Keratinocyte (primary cell): Measurements from ENCODE around the gene RASA3. TPM values are rescaled to one million over a fixed set of nuclear protein-coding genes. Genes with fewer than 3 reads are reported as not detected.

ENCODE experiments used
- DNase-seq: peaks from one replicate; pipeline ENCODE4 v3.0.0-alpha.2; 2011; ENCODE audit warnings: low read depth, missing footprints, low spot score
- FAIRE-seq: peaks from 2 replicates; lab custom pipeline; 2011; peaks lifted over from hg19 to GRCh38; lab: Jason Lieb, UNC
- H2AFZ ChIP-seq: 2 replicates; pipeline ENCODE4 v1.6.0; 2012; ENCODE audit warnings: low read length, control low read depth, inconsistent platforms; ENCODE audit not compliant: control insufficient read depth
- H3K27ac ChIP-seq: 2 replicates; pipeline ENCODE4 v1.5.1; 2011; ENCODE audit warnings: low read length; ENCODE audit not compliant: control insufficient read depth, insufficient read depth
- H3K27me3 ChIP-seq: 3 replicates; pipeline ENCODE4 v1.6.0; 2011; ENCODE audit warnings: low read length; ENCODE audit not compliant: control insufficient read depth, insufficient read depth; ENCODE audit errors: extremely low read depth
- H3K36me3 ChIP-seq, 2 experiments: 2 replicates in 1 of 2; 3 replicates in 1 of 2; pipeline ENCODE4 v1.5.1; 2011; ENCODE audit warnings: low read length in 2 of 2, mild to moderate bottlenecking in 1 of 2; ENCODE audit not compliant: control insufficient read depth in 2 of 2, insufficient read depth in 2 of 2; ENCODE audit errors: extremely low read depth in 1 of 2
- H3K4me1 ChIP-seq: 3 replicates; pipeline ENCODE4 v1.5.1; 2011; ENCODE audit warnings: low read length; ENCODE audit not compliant: control insufficient read depth, insufficient read depth; ENCODE audit errors: extremely low read depth
- H3K4me2 ChIP-seq: 3 replicates; pipeline ENCODE4 v1.6.0; 2011; ENCODE audit warnings: low read depth, low read length; ENCODE audit not compliant: control insufficient read depth, insufficient read depth; ENCODE audit errors: extremely low read depth
- H3K4me3 ChIP-seq, 3 experiments: fragments of 200-600 bp in 1 of 3; sonication (generic) in 1 of 3; 2 replicates in 2 of 3; 3 replicates in 1 of 3; pipeline ENCODE4 v1.5.1; 2011 to 2016; ENCODE audit warnings: low read length in 3 of 3, mild to moderate bottlenecking in 3 of 3, control low read depth in 2 of 3, inconsistent platforms in 1 of 3, low read depth in 1 of 3, mixed read lengths in 1 of 3, mixed run types in 1 of 3, moderate library complexity in 1 of 3; ENCODE audit not compliant: control insufficient read depth in 2 of 3, insufficient read depth in 2 of 3; ENCODE audit errors: extremely low read depth in 1 of 3
- H3K79me2 ChIP-seq: 2 replicates; pipeline ENCODE4 v1.6.0; 2012; ENCODE audit warnings: low read length; ENCODE audit not compliant: control insufficient read depth, insufficient read depth
- H3K9ac ChIP-seq: 3 replicates; pipeline ENCODE4 v1.6.0; 2011; ENCODE audit warnings: low read length; ENCODE audit not compliant: control insufficient read depth, insufficient read depth; ENCODE audit errors: extremely low read depth
- H3K9me1 ChIP-seq: 3 replicates; pipeline ENCODE4 v1.6.0; 2011; ENCODE audit warnings: low read length; ENCODE audit not compliant: control insufficient read depth, insufficient read depth; ENCODE audit errors: extremely low read depth
- H3K9me3 ChIP-seq: 2 replicates; pipeline ENCODE4 v1.5.1; 2012; ENCODE audit warnings: low read depth, low read length; ENCODE audit not compliant: control insufficient read depth
- H4K20me1 ChIP-seq: 3 replicates; pipeline ENCODE4 v1.6.0; 2011; ENCODE audit warnings: low read length; ENCODE audit not compliant: control insufficient read depth, insufficient read depth; ENCODE audit errors: extremely low read depth
- CTCF ChIP-seq, 3 experiments: IDR thresholded peaks in 1 of 3; conservative IDR thresholded peaks in 1 of 3; optimal IDR thresholded peaks in 1 of 3; 2 replicates in 2 of 3; 3 replicates in 1 of 3; pipeline versions ENCODE3 to v1.5.1; 2011; ENCODE audit warnings: low read length in 3 of 3, mild to moderate bottlenecking in 3 of 3, moderate library complexity in 2 of 3, control low read depth in 1 of 3, inconsistent platforms in 1 of 3; ENCODE audit not compliant: insufficient read depth in 2 of 3; ENCODE audit errors: extremely low read depth in 1 of 3
- EZH2 ChIP-seq: IDR thresholded peaks from one replicate; pipeline ENCODE4 v1.6.1; 2012; ENCODE audit warnings: inconsistent platforms, mild to moderate bottlenecking, low read length, moderate library complexity
- dilution Hi-C: fragments of 300-500 bp; cut with MboI; formaldehyde crosslinking; loops from one replicate; pipeline ENCODE4 v1.7.0; 2020; ENCODE audit warnings: low sequenced_read_pairs; ENCODE audit not compliant: extremely low pct_ligation_motif_present
- polyA plus RNA-seq, 5 experiments: library from polyadenylated mRNA; depleted of rRNA in 3 of 5; stranded (reverse) in 3 of 5; stranded (forward) in 1 of 5; unstranded in 1 of 5; fragments of >200 nt; gene quantifications; 1 replicate in 1 of 5; 2 replicates in 3 of 5; 3 replicates in 1 of 5; pipeline versions ENCODE4 v1.2.1 to v1.2.3, GENCODE V29; 2011 to 2012; ENCODE audit warnings: missing spikeins in 2 of 5, low read depth in 1 of 5, low replicate concordance in 1 of 5

RASA3 gene
- polyA plus RNA-seq, 1 donor (not counting 4 experiments of a cell fraction or from before 2014, with no cell fraction given): 4.1 TPM

DNA sequence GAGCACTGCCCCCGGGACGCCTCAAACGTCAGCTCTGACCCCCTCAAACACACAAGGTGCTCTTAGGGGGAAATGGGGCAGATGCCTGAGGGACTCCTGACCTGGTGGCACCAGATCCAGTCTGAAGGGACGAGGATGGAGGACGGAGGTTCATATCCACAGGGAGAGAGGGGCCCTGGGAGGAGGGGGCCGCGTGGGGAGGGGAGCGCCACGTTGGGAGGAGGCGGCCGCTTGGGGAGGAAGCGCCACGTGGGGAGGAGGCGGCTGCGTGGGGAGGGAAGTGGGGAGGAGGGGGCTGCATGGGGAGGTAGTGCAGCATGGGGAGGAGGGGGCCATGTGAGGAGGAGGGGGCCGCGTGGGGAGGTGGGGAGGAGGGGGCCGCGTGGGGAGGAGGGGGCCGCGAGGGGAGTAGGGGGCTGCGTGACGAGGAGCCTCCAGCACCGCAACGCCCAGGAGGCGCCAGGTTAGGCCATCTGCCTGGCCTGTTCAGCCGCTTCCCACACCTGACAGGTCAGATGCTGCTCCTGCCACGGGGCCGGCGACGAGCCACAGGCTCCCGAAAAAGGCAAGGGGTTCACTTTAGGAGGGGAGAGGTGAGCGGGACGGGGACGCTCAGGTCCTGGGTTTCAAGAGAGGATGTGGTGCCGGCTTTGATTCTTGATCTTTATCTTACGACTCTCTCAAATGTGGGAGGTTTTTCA lies 121.9 kb downstream of the RASA3 start:
- Histone ChIP-seq H3K36me3 (peaks cover 0 to 2% of the 10 kb centered on the region in 2 experiments), H3K4me2 (no peak overlapping the region), H3K79me2 (no peaks in the 10 kb centered on the region), H3K27me3 (no peaks in the 10 kb centered on the region), H3K4me3 (no peak overlapping the region), H2AFZ (no peak overlapping the region), H3K9me1 (no peaks in the 10 kb centered on the region), H3K4me1 (peaks cover 6% of the 10 kb centered on the region), H3K9me3 (no peaks in the 10 kb centered on the region), H3K27ac (no peak overlapping the region), H4K20me1 (no peaks in the 10 kb centered on the region), H3K9ac (no peak overlapping the region)
- DNase-seq: no peak
- dilution Hi-C loops: no loop called here
- no peak for FAIRE-seq
- TF ChIP-seq CTCF (optimal IDR thresholded peaks at IDR 0.05 in 1 of 3, IDR thresholded peaks at IDR 0.05 in 1 of 3, conservative IDR thresholded peaks at IDR 0.05 in 1 of 3; ENCODE audit: extremely low read depth in 1 of 3, insufficient read depth in 2 of 3, low read length in 3 of 3) (no peak), EZH2 (no peak)

- H3K79me2 ChIP-seq: no peaks in the 10 kb centered on the region
- dilution Hi-C loops: no loop called here
- H3K27ac ChIP-seq: no peak overlapping the region
- peaks cover 2% of the 10 kb centered on the region for H3K4me1 ChIP-seq
- DNase-seq (no peak), FAIRE-seq (no peak)
- H3K36me3 ChIP-seq: peaks cover 0 to 2% of the 10 kb centered on the region in 2 experiments
- no peaks in the 10 kb centered on the region for H4K20me1 ChIP-seq
- no peak overlapping the region for H2AFZ ChIP-seq
- no peak overlapping the region for H3K4me2 ChIP-seq
- H3K9me1 ChIP-seq: no peaks in the 10 kb centered on the region
- H3K4me3 ChIP-seq: no peak overlapping the region
- no peak for TF ChIP-seq EZH2
- TF ChIP-seq CTCF (optimal IDR thresholded peaks at IDR 0.05 in 1 of 3, IDR thresholded peaks at IDR 0.05 in 1 of 3, conservative IDR thresholded peaks at IDR 0.05 in 1 of 3; ENCODE audit: extremely low read depth in 1 of 3, insufficient read depth in 2 of 3, low read length in 3 of 3): no peak
- no peak overlapping the region for H3K9ac ChIP-seq
- H3K9me3 ChIP-seq: no peaks in the 10 kb centered on the region
- H3K27me3 ChIP-seq: no peaks in the 10 kb centered on the region
Measured at GRCh38 chr13:114009590-114010400, 122.6 kb downstream of the RASA3 start.
